Ascending aorta (tissue), 2 donors: ENCODE data around the gene VMO1. TPM values are rescaled to one million over a fixed set of nuclear protein-coding genes. Genes with fewer than 3 reads are reported as not detected.

Experiments
- DNase-seq, 2 donors: peaks; one replicate each; pipeline ENCODE4 v3.0.0-alpha.2; 2019; ENCODE audit warnings: low spot score in 2 of 2
- H3K27ac ChIP-seq, 2 donors: fragments of 200-600 bp; sonication (generic); one replicate each; pipeline ENCODE4 v1.5.1; 2016 to 2017; ENCODE audit warnings: mild to moderate bottlenecking in 1 of 2
- H3K27me3 ChIP-seq: fragments of 200-600 bp; sonication (generic); one replicate; pipeline ENCODE4 v1.5.1; 2017
- H3K36me3 ChIP-seq, 2 donors: fragments of 200-600 bp; sonication (generic); one replicate each; pipeline ENCODE4 v1.5.1; 2016
- H3K4me1 ChIP-seq, 2 donors: fragments of 200-600 bp; sonication (generic); one replicate each; pipeline ENCODE4 v1.5.1; 2016 to 2017; ENCODE audit warnings: mild to moderate bottlenecking in 1 of 2
- H3K4me3 ChIP-seq, 2 donors: fragments of 200-600 bp; sonication (generic); one replicate each; pipeline ENCODE4 v1.5.1; 2016 to 2017; ENCODE audit warnings: mild to moderate bottlenecking in 1 of 2
- H3K9me3 ChIP-seq, 2 donors: fragments of 200-600 bp; sonication (generic); one replicate each; pipeline ENCODE4 v1.5.1; 2016
- CTCF ChIP-seq, 3 experiments: fragments of 200-600 bp in 2 of 3; fragments of 450-650 bp in 1 of 3; sonication (generic) in 2 of 3; IDR thresholded peaks; one replicate each; pipeline ENCODE4 v1.5.1; 2016 to 2019; ENCODE audit warnings: antibody characterized with exemption in 3 of 3, mild to moderate bottlenecking in 1 of 3, moderate library complexity in 1 of 3
- intact Hi-C: fragments of 100-400 bp; cut with DNase I; formaldehyde crosslinking; loops from one replicate; pipeline ENCODE4 v1.15.1; 2023
- total RNA-seq: library from RNA; depleted of rRNA; stranded (reverse); fragments of >200 nt; gene quantifications from one replicate; pipeline ENCODE4 v1.1.0, GENCODE V29; 2016

VMO1 gene
- total RNA-seq, 1 donor from 2014 or later: not detected

- Histone ChIP-seq H3K27me3 (no peaks in the 10 kb centered on the region), H3K4me1 (no peaks in the 10 kb centered on the region), H3K4me3 (no peak overlapping the region), H3K9me3 (no peaks in the 10 kb centered on the region), H3K27ac (no peak overlapping the region), H3K36me3 (peaks cover 16 to 59% of the 10 kb centered on the region in 2 donors)
- intact Hi-C loops: no loop called here
- TF ChIP-seq CTCF (IDR thresholded peaks at IDR 0.05): no peak
- DNase-seq: no peak
These were observed 29.0 kb upstream of the VMO1 start for GRCh38 chr17:4815043-4815675.

GRCh38 chr17:4812690-4813089, 26.5 kb upstream of the VMO1 start:
- peaks cover 9 to 14% of the 10 kb centered on the region in 2 donors for H3K4me1 ChIP-seq
- H3K36me3 ChIP-seq: peaks cover 14 to 38% of the 10 kb centered on the region in 2 donors
- no peak for TF ChIP-seq CTCF (IDR thresholded peaks at IDR 0.05)
- no peak overlapping the region for H3K27ac ChIP-seq
- DNase-seq: no peak
- H3K9me3 ChIP-seq: no peaks in the 10 kb centered on the region
- H3K27me3 ChIP-seq: no peaks in the 10 kb centered on the region
- no peak overlapping the region for H3K4me3 ChIP-seq
- intact Hi-C loops: no loop called here

- Histone ChIP-seq H3K4me3 (no peak overlapping the region), H3K27ac (no peak overlapping the region), H3K36me3 (peaks cover 10 to 27% of the 10 kb centered on the region in 2 donors), H3K4me1 (peaks cover 10 to 14% of the 10 kb centered on the region in 2 donors), H3K9me3 (no peaks in the 10 kb centered on the region), H3K27me3 (no peaks in the 10 kb centered on the region)
- no peak for TF ChIP-seq CTCF (IDR thresholded peaks at IDR 0.05)
- DNase-seq: no peak
- intact Hi-C loops: no loop called here
These were observed 25.3 kb upstream of the VMO1 start for GRCh38 chr17:4811471-4811870.

GRCh38 chr17:4810696-4811290, 24.6 kb upstream of the VMO1 start:
- H3K27me3 ChIP-seq: no peaks in the 10 kb centered on the region
- peaks cover 5 to 20% of the 10 kb centered on the region in 2 donors for H3K36me3 ChIP-seq
- H3K27ac ChIP-seq: no peak overlapping the region
- H3K4me1 ChIP-seq: peaks cover 14 to 15% of the 10 kb centered on the region in 2 donors
- H3K4me3 ChIP-seq: no peak overlapping the region
- no peak for TF ChIP-seq CTCF (IDR thresholded peaks at IDR 0.05)
- no peaks in the 10 kb centered on the region for H3K9me3 ChIP-seq
- intact Hi-C loops: no loop called here
- DNase-seq: no peak

GRCh38 chr17:4808378-4808767, 22.2 kb upstream of the VMO1 start:
- Histone ChIP-seq H3K4me3 (peak overlapping the region; percentile 71 to 91), H3K27ac (no peak overlapping the region)
- intact Hi-C loops: no loop called here

More at GRCh38 chr17:4808378-4808767, 22.2 kb upstream of the VMO1 start:
- no peak for TF ChIP-seq CTCF (IDR thresholded peaks at IDR 0.05)
- no peaks in the 10 kb centered on the region for H3K27me3 ChIP-seq
- H3K36me3 ChIP-seq: peaks cover 3 to 5% of the 10 kb centered on the region in 2 donors
- no peaks in the 10 kb centered on the region for H3K9me3 ChIP-seq
- H3K4me1 ChIP-seq: peaks cover 14 to 15% of the 10 kb centered on the region in 2 donors
- DNase-seq: no peak
